GM12892 (cell line): ENCODE results near the gene PROZ.

Experiments used
- POLR2A ChIP-seq: IDR thresholded peaks from 2 replicates; pipeline ENCODE4 v1.6.1; 2011; ENCODE audit warnings: low read depth, low read length, control low read depth
- POLR2AphosphoS5 ChIP-seq: IDR thresholded peaks from 2 replicates; pipeline ENCODE4 v1.6.1; 2011; ENCODE audit warnings: low read depth, low read length, control low read depth
- TAF1 ChIP-seq: IDR thresholded peaks from 2 replicates; pipeline ENCODE4 v1.6.1; 2011; ENCODE audit warnings: low read depth, mild to moderate bottlenecking, control low read depth, low read length, borderline replicate concordance

DNA sequence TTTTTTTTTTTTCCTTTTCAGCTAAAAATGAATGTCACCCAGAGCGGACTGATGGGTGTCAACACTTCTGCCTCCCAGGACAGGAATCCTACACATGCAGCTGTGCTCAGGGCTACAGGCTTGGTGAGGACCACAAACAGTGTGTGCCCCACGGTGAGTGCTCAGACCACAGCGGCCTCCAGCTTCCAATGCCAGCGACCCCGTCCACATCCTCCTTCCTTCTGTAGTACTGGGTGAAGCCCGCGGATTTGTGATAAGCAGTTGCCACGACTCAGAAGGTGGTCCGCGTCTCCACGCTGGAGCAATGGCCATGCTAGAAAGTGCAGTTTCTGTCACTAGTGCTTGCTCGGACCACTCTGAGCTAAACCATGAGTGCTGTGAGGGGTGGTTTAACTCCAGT lies 6.0 kb downstream of the PROZ start:
- TF ChIP-seq POLR2AphosphoS5 (no peak), POLR2A (no peak), TAF1 (no peak)
